ENCODE results near the gene BMP5. TPM values are rescaled to one million over a fixed set of nuclear protein-coding genes. Genes with fewer than 3 reads are reported as not detected.
A peak's percentile ranks its signal among the peaks of the same experiment; 100 is the strongest.

BMP5 gene
- 0.12 and 0.14 TPM in 2 replicates for polyA plus RNA-seq
- 0.23 and 0.24 TPM in 2 replicates for polyA minus RNA-seq

DNA sequence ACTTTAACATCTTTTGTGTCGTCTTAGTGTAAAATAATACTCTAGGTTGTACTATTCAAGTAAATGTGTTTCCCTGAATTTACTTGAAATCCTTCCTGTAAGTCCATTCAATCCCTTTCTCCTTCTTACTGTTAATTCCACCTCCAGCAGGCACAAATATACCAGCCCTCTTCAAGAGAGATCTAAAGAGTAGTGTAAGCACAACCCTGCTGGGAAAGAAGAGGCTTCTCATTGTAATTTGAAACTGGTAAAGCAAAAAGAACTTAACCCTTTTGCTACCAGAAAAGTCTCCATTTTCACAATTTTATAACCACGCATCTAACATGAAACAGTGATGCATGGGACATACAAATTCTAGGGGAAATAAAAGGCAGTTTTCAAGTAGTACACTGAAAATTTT is at the start of gene BMP5:
TSS of gene BMP5 (minus strand) at position 191 of the 400 bp plus-strand sequence. CDS start 725 bp downstream, outside the sequence.
- H2AFZ ChIP-seq (ENCODE audit: low read depth, low read length) = no peak within 1 kb of the TSS
- no peaks in the 10 kb centered on the region for H3K27me3 ChIP-seq (ENCODE audit: insufficient read depth, low read depth, low read length)
- H3K9ac ChIP-seq (ENCODE audit: low read length) = no peak within 1 kb of the TSS
- no peaks in the 10 kb centered on the region for H4K20me1 ChIP-seq (ENCODE audit: insufficient read depth)
- H3K79me2 ChIP-seq (replicated peaks; ENCODE audit: insufficient read depth, low read length) = no peaks in the 10 kb centered on the region
- H3F3A ChIP-seq (ENCODE audit: insufficient read depth, low read length, poor library complexity, severe bottlenecking) = no peaks in the 10 kb centered on the region
- H3K36me3 ChIP-seq (ENCODE audit: insufficient read depth, low read length) = no peaks in the 10 kb centered on the region
- H3K27ac ChIP-seq (ENCODE audit: low read length) = no peak within 1 kb of the TSS
- no peak for TF ChIP-seq MXI1 (conservative IDR thresholded peaks at IDR 0.05; ENCODE audit: poor library complexity, severe bottlenecking)
- TF ChIP-seq POLR2AphosphoS5 (IDR thresholded peaks at IDR 0.05) = peak; percentile 44
- H3K4me3 ChIP-seq (ENCODE audit: low read length) = no peak within 1 kb of the TSS
- H3K9me3 ChIP-seq (ENCODE audit: low read length) = no peaks in the 10 kb centered on the region
- H3K4me2 ChIP-seq (ENCODE audit: low read length) = no peak within 1 kb of the TSS
- H3K9me2 ChIP-seq (ENCODE audit: insufficient read depth, low read length) = no peaks in the 10 kb centered on the region

DNA sequence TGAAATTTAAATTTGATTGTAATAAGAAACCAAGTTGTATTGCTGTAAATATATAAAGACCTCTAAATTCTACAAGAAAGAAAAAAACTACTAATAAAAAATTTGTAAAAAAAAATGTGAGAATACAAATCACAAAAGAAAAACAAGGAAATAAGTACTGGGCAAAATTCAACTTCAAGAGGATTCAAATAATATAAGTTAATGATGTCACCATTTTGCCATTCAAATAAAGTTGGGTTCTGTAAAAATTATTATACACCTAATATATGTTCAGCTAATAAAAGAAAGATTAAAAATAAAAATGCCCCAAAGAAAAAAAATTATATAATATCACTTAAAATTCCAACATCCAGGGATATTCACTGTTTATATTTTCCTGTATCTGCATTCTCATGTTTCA is 47.0 kb upstream of the BMP5 start:
- no peaks in the 10 kb centered on the region for H3K9me2 ChIP-seq (ENCODE audit: insufficient read depth, low read length)
- TF ChIP-seq MXI1 (conservative IDR thresholded peaks at IDR 0.05; ENCODE audit: poor library complexity, severe bottlenecking) (no peak), SMC3 (conservative IDR thresholded peaks at IDR 0.05; ENCODE audit: poor library complexity) (no peak), EP300 (conservative IDR thresholded peaks at IDR 0.05; ENCODE audit: poor library complexity, severe bottlenecking) (no peak), POLR2AphosphoS5 (IDR thresholded peaks at IDR 0.05) (no peak), EZH2 (IDR thresholded peaks at IDR 0.05; ENCODE audit: borderline replicate concordance, insufficient read depth, low read length, poor library complexity, severe bottlenecking) (no peak), TAF1 (IDR thresholded peaks at IDR 0.05; ENCODE audit: low read depth) (no peak), RAD21 (conservative IDR thresholded peaks at IDR 0.05) (no peak)
- TF ChIP-seq, protein P1, sequence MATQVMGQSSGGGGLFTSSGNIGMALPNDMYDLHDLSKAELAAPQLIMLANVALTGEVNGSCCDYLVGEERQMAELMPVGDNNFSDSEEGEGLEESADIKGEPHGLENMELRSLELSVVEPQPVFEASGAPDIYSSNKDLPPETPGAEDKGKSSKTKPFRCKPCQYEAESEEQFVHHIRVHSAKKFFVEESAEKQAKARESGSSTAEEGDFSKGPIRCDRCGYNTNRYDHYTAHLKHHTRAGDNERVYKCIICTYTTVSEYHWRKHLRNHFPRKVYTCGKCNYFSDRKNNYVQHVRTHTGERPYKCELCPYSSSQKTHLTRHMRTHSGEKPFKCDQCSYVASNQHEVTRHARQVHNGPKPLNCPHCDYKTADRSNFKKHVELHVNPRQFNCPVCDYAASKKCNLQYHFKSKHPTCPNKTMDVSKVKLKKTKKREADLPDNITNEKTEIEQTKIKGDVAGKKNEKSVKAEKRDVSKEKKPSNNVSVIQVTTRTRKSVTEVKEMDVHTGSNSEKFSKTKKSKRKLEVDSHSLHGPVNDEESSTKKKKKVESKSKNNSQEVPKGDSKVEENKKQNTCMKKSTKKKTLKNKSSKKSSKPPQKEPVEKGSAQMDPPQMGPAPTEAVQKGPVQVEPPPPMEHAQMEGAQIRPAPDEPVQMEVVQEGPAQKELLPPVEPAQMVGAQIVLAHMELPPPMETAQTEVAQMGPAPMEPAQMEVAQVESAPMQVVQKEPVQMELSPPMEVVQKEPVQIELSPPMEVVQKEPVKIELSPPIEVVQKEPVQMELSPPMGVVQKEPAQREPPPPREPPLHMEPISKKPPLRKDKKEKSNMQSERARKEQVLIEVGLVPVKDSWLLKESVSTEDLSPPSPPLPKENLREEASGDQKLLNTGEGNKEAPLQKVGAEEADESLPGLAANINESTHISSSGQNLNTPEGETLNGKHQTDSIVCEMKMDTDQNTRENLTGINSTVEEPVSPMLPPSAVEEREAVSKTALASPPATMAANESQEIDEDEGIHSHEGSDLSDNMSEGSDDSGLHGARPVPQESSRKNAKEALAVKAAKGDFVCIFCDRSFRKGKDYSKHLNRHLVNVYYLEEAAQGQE (IDR thresholded peaks at IDR 0.05; ENCODE audit: borderline replicate concordance) = no peak
- TF ChIP-seq, protein P2, sequence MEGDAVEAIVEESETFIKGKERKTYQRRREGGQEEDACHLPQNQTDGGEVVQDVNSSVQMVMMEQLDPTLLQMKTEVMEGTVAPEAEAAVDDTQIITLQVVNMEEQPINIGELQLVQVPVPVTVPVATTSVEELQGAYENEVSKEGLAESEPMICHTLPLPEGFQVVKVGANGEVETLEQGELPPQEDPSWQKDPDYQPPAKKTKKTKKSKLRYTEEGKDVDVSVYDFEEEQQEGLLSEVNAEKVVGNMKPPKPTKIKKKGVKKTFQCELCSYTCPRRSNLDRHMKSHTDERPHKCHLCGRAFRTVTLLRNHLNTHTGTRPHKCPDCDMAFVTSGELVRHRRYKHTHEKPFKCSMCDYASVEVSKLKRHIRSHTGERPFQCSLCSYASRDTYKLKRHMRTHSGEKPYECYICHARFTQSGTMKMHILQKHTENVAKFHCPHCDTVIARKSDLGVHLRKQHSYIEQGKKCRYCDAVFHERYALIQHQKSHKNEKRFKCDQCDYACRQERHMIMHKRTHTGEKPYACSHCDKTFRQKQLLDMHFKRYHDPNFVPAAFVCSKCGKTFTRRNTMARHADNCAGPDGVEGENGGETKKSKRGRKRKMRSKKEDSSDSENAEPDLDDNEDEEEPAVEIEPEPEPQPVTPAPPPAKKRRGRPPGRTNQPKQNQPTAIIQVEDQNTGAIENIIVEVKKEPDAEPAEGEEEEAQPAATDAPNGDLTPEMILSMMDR (IDR thresholded peaks at IDR 0.05; ENCODE audit: poor library complexity, severe bottlenecking) = no peak
- H3K27me3 ChIP-seq (ENCODE audit: insufficient read depth, low read depth, low read length) = no peaks in the 10 kb centered on the region
- no peaks in the 10 kb centered on the region for H3K36me3 ChIP-seq (ENCODE audit: insufficient read depth, low read length)
- no peaks in the 10 kb centered on the region for H3F3A ChIP-seq (ENCODE audit: insufficient read depth, low read length, poor library complexity, severe bottlenecking)
- H3K79me2 ChIP-seq (replicated peaks; ENCODE audit: insufficient read depth, low read length) = no peaks in the 10 kb centered on the region
- H3K9ac ChIP-seq (ENCODE audit: low read length) = no peak overlapping the region
- no peak overlapping the region for H3K4me2 ChIP-seq (ENCODE audit: low read length)
- H2AFZ ChIP-seq (ENCODE audit: low read depth, low read length) = no peak overlapping the region
- H3K27ac ChIP-seq (ENCODE audit: low read length) = no peak overlapping the region
- H3K4me3 ChIP-seq (ENCODE audit: low read length) = no peak overlapping the region
- no peaks in the 10 kb centered on the region for H4K20me1 ChIP-seq (ENCODE audit: insufficient read depth)
- no peaks in the 10 kb centered on the region for H3K9me3 ChIP-seq (ENCODE audit: low read length)
